ENCODE results near the gene DDR2. TPM values are rescaled to one million over a fixed set of nuclear protein-coding genes. Genes with fewer than 3 reads are reported as not detected.

The DDR2 gene
- total and polyA plus RNA-seq, 2 of the 4 experiments (the other 2 are of a cell fraction) = 66.1 to 245 TPM

DNA sequence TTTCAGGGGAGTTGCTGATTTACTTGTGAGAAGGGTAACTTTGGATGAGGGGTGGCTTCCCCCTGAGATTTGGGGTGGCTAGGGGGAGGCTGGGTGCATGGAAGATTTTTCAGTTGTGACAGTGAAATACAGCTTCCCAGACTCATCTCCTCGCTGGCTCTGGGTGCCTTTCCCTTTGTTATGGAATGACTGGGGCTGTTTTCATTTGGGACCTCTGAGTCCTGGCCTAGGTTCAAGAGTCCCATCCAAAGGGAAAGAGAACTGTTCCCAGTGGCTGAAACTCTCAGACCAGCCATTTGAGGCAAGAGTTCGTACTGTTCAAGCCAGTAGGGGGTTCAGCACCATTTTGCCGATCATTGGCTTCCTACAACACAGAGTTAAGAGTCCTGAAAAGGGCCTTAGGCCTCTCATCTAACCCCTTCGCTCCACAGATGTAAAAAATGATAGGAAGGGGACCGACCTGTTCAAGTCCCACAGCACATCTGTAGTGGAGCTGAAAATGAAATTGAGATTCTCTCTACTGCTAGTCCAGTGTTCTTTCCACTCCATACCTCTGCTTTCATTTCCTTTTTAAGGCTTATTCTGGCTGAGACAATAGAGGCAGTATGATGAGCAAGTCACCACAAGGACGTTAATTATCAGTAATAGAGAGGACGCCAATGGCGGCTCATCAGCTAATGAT lies 958 bp downstream of the DDR2 start:
- Histone ChIP-seq H3K4me2 (ENCODE audit: low read depth, low read length) (peak overlapping the region; percentile 71), H3K18ac (ENCODE audit: low read depth, low read length) (peak overlapping the region; percentile 97), H3K56ac (ENCODE audit: extremely low read depth, insufficient read depth, low read length) (peak overlapping the region; percentile 98), H3K9ac (ENCODE audit: low read depth, low read length) (peak overlapping the region; percentile 91), H3K23ac (ENCODE audit: low read depth, low read length) (peak overlapping the region; percentile 96), H3K27ac (ENCODE audit: insufficient read depth, low read length) (peak overlapping the region; percentile 88), H2BK20ac (ENCODE audit: low read depth, low read length) (peak overlapping the region; percentile 77), H3K4me3 (ENCODE audit: insufficient read depth, low read depth, low read length) (peak overlapping the region; percentile 76), H2AFZ (replicated peaks; ENCODE audit: low read length, poor library complexity) (peak overlapping the region; percentile 41), H3K4me1 (ENCODE audit: control insufficient read depth, insufficient read depth, low read length) (peaks cover 17% of the 10 kb centered on the region), H4K20me1 (ENCODE audit: insufficient read depth, low read length) (peaks cover 30% of the 10 kb centered on the region), H2AK5ac (ENCODE audit: low read depth, low read length) (peak overlapping the region; percentile 57), H2BK15ac (ENCODE audit: low read depth, low read length) (peak overlapping the region; percentile 69; the same call in 2 of the 3 replicates), H2BK5ac (ENCODE audit: low read depth, low read length, poor library complexity, severe bottlenecking) (peak overlapping the region; percentile 90), H3K9me1 (ENCODE audit: insufficient read depth, low read length) (peaks cover 22% of the 10 kb centered on the region), H3K79me1 (ENCODE audit: low read depth in 1 of 2, low read length in 2 of 2) (peaks cover 0 to 52% of the 10 kb centered on the region in 2 experiments; a peak in 2 of 4 replicates), H2AK9ac (replicated peaks; ENCODE audit: low read depth, low read length, poor library complexity) (peak overlapping the region; percentile 91), H4K5ac (ENCODE audit: low read depth, low read length) (peak overlapping the region; percentile 94), H4K91ac (ENCODE audit: insufficient read depth, low read depth, low read length) (peak overlapping the region; percentile 98), H4K8ac (ENCODE audit: low read depth in 2 of 2, low read length in 2 of 2) (peak overlapping the region; percentile 74 to 88), H3K14ac (replicated peaks; ENCODE audit: low read depth, low read length) (peak overlapping the region; percentile 95), H2BK120ac (ENCODE audit: low read depth, low read length) (peak overlapping the region; percentile 92), H3K9me3 (ENCODE audit: control insufficient read depth, insufficient read depth, low read length) (no peaks in the 10 kb centered on the region), H3K27me3 (ENCODE audit: control insufficient read depth, insufficient read depth, low read length) (no peaks in the 10 kb centered on the region), H3K36me3 (ENCODE audit: control insufficient read depth, insufficient read depth, low read length) (no peaks in the 10 kb centered on the region), H3K4ac (ENCODE audit: low read depth, low read length) (peak overlapping the region; percentile 96)
- intact Hi-C loops (cut with micrococcal nuclease) = loop anchor here (2.0 to 10.0 kb wide), 3 partner anchors 44 to 142 kb away; no protein-coding TSS in a partner anchor
- TF ChIP-seq RAD21 (IDR thresholded peaks at IDR 0.05; ENCODE audit: low read length) (peak; percentile 25), POLR2A (IDR thresholded peaks at IDR 0.05; ENCODE audit: low read depth, low read length) (0 out of 2 replicates have a peak, but pooled peaks have one; percentile 29), SMC3 (IDR thresholded peaks at IDR 0.05; ENCODE audit: low read depth, low read length) (0 out of 2 replicates have a peak, but pooled peaks have one; percentile 17), ELK1 (IDR thresholded peaks at IDR 0.05; ENCODE audit: borderline replicate concordance, low read depth, low read length) (no peak), RFX5 (IDR thresholded peaks at IDR 0.05; ENCODE audit: low read depth, low read length) (no peak)
- TF ChIP-seq, protein P1, sequence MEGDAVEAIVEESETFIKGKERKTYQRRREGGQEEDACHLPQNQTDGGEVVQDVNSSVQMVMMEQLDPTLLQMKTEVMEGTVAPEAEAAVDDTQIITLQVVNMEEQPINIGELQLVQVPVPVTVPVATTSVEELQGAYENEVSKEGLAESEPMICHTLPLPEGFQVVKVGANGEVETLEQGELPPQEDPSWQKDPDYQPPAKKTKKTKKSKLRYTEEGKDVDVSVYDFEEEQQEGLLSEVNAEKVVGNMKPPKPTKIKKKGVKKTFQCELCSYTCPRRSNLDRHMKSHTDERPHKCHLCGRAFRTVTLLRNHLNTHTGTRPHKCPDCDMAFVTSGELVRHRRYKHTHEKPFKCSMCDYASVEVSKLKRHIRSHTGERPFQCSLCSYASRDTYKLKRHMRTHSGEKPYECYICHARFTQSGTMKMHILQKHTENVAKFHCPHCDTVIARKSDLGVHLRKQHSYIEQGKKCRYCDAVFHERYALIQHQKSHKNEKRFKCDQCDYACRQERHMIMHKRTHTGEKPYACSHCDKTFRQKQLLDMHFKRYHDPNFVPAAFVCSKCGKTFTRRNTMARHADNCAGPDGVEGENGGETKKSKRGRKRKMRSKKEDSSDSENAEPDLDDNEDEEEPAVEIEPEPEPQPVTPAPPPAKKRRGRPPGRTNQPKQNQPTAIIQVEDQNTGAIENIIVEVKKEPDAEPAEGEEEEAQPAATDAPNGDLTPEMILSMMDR (conservative IDR thresholded peaks at IDR 0.05; ENCODE audit: low read depth, low read length) = peak; percentile 28; the same call in 1 of the 2 replicates
- no CpG with 5 or more reads among the region's 8 CpGs for WGBS, 2 experiments (ENCODE audit: extremely low coverage in 2 of 2, insufficient read length in 1 of 2)
- DNase-seq (peak; percentile 59), ATAC-seq (ENCODE audit: low read depth) (peak; percentile 13)
- in situ Hi-C loops (cut with MboI; ENCODE audit: low sequenced_read_pairs) = no loop called here
- BruUV-seq (replicated peaks) = no TSS peak
- ChIA-PET CTCF (interaction anchor here (1.2 kb wide), 1 partner anchor 90 kb away, joined by 3 read pairs; no protein-coding TSS in a partner anchor), POLR2A (ENCODE audit: unreplicated experiment) (interaction anchor here (1.3 kb wide), 1 partner anchor 23 kb away, joined by 3 read pairs; no protein-coding TSS in a partner anchor)
- dilution Hi-C loops (cut with HindIII; ENCODE audit: low sequenced_read_pairs, unreplicated experiment) = no loop called here

Data from IMR-90 (cell line).